ENCODE data around the gene SPATA31D4.
"Not testable (repeated sequence)": the region's sequence is repeated elsewhere in the genome, so short reads cannot be mapped to it uniquely, and the experiment has no call there.

SPATA31D4 gene

DNA sequence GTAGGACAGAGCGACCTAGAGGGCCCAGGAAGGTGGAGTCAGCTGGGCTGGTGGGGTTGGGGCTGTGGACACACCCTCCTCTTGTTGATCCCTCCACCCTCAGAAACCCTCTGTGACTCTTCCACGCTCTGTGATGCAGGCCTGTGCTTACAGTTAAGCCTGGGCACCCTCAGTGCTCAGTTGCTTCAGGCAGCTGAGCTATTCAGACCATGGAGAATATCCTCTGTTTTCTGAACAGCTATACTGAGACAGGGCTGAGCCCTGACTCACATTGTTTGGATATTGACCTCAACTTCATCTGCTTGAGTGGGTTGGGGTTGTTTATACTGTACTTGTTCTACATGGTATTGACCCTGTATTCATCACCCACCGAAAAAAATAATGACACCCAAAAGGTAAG is at the start of gene SPATA31D4:
Gene SPATA31D4 (plus strand): TSS at position 124 of the 400 bp plus-strand sequence. CDS start 86 bp downstream, at position 210.
- H3K27ac ChIP-seq, H3K4me3 ChIP-seq: not testable (repeated sequence)

GRCh38 chr9:81878530-81878929 is 49.7 kb upstream of the SPATA31D4 start:
- no peak overlapping the region for H3K27ac ChIP-seq

GRCh38 chr9:81879501-81879916 is 48.7 kb upstream of the SPATA31D4 start:
- Histone ChIP-seq H3K27ac (no peak overlapping the region), H3K4me3 (no peak overlapping the region)

More at GRCh38 chr9:81878530-81878929, 49.7 kb upstream of the SPATA31D4 start:
- no peak overlapping the region for H3K4me3 ChIP-seq

GRCh38 chr9:81885602-81886001 is 42.6 kb upstream of the SPATA31D4 start:
- no peak overlapping the region for H3K27ac ChIP-seq
- no peak overlapping the region for H3K4me3 ChIP-seq

GRCh38 chr9:81886665-81887064 is 41.6 kb upstream of the SPATA31D4 start:
- Histone ChIP-seq H3K27ac (no peak overlapping the region), H3K4me3 (no peak overlapping the region)

DNA sequence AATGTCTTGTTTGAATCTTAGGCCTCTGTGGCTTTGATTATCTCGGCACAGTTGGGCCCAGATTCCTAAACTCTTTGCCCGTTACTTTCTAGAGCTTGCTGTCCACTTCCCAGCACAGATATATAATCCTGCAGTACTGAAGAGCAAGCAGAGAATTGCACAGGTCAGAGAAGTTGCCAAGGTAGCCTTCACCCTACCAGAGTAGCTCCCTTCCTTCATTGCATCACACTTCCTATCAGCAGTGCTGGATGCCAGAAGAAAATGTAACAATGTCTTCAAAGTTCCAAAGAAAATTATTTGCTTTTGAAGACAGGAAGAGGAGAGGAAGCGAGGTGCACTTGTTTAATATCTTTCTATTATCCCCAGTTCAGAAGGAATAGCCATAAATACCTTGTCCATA is 38.1 kb upstream of the SPATA31D4 start:
- Histone ChIP-seq H3K4me3 (no peak overlapping the region), H3K27ac (no peak overlapping the region)

- no peak overlapping the region for H3K27ac ChIP-seq
- no peak overlapping the region for H3K4me3 ChIP-seq
Observed at GRCh38 chr9:81892440-81892839, 35.8 kb upstream of the SPATA31D4 start.

GRCh38 chr9:81893929-81894328 is 34.3 kb upstream of the SPATA31D4 start:
- Histone ChIP-seq H3K27ac (no peak overlapping the region), H3K4me3 (no peak overlapping the region)

DNA sequence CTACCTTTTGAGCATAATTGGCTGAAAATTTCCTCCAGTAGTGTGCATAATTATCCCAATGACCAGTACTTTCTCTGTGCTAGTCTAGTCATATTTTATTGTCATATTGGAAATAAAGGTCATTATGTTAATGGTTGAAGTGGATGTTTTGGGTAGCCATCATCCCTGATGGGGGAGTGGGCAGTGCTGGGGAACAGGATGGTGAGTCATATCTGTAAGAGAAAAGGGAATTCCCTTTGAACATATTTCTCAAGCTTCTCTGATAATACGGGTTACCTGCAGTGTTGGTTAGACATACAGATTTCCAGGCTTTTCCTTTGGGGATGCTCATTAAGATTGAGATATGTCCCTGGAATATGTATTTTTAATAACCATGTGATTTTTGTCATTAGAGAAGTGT is 33.3 kb upstream of the SPATA31D4 start:
- Histone ChIP-seq H3K4me3 (no peak overlapping the region), H3K27ac (no peak overlapping the region)

DNA sequence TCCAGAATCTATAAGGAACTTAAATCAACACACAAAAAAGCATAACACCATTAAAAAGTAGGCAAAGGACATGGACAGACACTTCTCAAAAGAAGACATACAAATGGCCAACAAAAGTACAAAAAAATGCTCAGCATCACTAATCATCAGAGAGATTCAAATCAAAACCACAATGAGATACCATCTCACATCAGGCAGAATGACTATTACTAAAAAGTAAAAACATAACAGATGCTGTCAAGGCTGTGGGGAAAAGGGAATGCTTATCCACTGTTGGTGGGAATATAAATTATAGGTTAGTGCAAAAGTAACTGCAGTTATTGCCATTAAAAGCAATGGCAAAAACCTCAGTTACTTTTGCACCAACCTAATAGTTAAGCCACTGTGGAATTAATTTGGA is 32.2 kb upstream of the SPATA31D4 start:
- H3K27ac ChIP-seq, result no peak overlapping the region
- H3K4me3 ChIP-seq, result no peak overlapping the region

GRCh38 chr9:81898851-81899250 is 29.4 kb upstream of the SPATA31D4 start:
- Histone ChIP-seq H3K4me3 (no peak overlapping the region), H3K27ac (no peak overlapping the region)

GRCh38 chr9:81902196-81902595 is 26.0 kb upstream of the SPATA31D4 start:
- H3K27ac ChIP-seq, result no peak overlapping the region
- H3K4me3 ChIP-seq, result no peak overlapping the region

DNA sequence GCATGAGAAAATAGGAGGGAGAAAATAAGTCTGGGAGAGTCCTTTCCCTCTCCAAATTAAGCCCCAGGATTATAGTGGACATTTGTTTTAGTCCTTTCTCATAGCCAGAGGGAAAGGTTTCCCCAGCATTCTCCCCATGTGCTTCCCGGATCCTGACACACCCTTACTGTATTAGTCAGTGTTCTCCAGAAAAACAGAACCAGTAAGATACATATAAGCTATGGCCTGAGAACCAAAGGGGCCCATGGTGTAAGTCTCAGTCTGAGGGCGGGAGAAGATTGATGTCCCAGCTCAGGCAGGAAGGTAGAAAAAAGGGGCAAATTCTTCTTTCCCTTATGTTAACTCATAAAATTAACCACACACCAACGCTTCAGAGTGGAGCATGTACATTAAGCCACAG is 25.6 kb upstream of the SPATA31D4 start:
- H3K27ac ChIP-seq, result no peak overlapping the region
- H3K4me3 ChIP-seq, result no peak overlapping the region

DNA sequence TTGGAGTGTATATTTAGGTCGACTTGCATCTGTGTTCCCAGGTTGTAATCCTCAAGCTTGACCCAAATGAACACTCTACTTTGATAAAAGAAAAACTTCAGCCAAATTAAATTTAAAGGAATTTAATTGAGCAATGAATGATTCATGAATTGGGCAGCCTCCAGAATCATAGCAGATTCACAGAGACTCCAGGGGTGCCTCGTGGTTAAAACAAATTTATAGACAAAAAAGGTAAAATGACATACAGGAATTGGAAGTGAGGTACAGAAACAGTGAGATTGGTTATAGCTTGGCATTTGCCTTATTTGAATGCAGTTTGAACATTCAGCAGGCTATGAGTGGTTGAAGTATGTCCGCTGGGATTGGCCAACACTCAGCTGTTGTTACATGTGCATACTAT is 21.6 kb upstream of the SPATA31D4 start:
- Histone ChIP-seq H3K4me3 (no peak overlapping the region), H3K27ac (no peak overlapping the region)

DNA sequence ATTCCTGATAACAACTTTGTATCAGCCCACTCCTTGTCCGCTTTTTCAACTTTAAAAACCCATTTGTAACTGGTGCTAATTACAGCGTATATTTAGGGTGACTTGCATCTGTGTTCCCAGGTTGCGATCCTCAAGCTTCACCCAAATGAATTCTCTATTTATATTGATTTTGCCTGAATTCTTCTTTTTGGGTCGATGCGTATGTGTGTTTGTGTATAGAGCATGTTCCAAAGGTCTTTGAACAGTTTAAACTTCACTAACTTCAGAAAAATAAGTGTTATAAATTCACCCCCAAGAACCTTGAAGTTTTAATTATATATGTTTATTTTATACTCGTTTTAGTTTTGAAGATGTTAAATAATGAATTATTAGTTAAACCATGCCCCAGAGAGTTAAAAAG is 16.1 kb upstream of the SPATA31D4 start:
- Histone ChIP-seq H3K4me3 (no peak overlapping the region), H3K27ac (no peak overlapping the region)

- H3K27ac ChIP-seq, result no peak overlapping the region
- H3K4me3 ChIP-seq, result no peak overlapping the region
Observed at GRCh38 chr9:81915801-81916505, 12.3 kb upstream of the SPATA31D4 start.

DNA sequence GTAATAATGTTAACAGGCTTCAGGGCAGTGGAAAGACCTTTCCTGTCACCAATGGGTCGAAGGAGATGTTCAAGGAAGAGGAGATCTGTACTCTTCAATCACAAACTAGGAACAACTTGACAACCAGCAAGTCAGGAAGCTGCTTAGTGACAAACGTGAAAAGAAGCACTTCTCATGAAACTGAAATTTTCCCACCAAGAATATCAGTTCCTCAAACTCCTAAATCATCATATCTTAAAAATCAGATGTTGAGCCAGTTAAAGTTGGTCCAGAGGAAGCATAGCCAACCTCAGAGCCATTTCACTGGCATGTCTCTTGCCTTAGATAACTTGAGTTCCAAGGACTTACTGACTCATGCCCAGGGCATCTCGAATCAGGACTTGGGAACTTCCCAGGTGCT is 9.7 kb upstream of the SPATA31D4 start:
- not testable (repeated sequence) for H3K27ac ChIP-seq, H3K4me3 ChIP-seq

DNA sequence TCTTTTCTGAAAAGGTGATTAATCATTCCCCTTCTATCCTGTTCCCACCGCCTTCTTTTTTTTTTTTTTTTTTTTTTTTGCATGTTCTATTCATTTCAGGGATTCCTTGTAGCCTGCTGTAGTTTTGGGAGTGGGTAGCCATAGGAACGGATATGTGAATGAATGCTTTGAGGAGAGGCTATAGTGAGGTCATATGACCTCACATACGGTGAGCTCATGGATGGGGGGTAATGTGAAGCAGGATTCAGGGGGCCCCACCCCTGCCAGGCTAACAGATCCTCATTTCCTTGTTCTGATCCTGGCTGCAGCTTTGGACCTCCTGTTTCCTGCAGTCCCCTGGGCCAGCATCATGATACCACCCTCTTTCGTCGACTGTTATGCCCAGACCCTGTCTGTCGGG is 1.9 kb downstream of the SPATA31D4 start:
- H3K4me3 ChIP-seq, H3K27ac ChIP-seq: not testable (repeated sequence)

DNA sequence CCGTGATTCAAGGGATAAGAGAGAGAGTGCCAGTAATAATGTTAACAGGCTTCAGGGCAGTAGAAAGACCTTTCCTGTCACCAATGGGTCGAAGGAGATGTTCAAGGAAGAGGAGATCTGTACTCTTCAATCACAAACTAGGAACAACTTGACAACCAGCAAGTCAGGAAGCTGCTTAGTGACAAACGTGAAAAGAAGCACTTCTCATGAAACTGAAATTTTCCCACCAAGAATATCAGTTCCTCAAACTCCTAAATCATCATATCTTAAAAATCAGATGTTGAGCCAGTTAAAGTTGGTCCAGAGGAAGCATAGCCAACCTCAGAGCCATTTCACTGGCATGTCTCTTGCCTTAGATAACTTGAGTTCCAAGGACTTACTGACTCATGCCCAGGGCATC is 5.3 kb downstream of the SPATA31D4 start:
- H3K4me3 ChIP-seq, result not testable (repeated sequence)

GRCh38 chr9:81943393-81943792 is 15.2 kb downstream of the SPATA31D4 start, which contains the start of gene SPATA31D3:
Gene SPATA31D3, plus strand, starts transcription at chr9:81943500. Its CDS starts 86 bp downstream, at chr9:81943586.
- H3K27ac ChIP-seq, H3K4me3 ChIP-seq: not testable (repeated sequence)

More for the DNA sequence above, 5.3 kb downstream of the SPATA31D4 start:
- H3K27ac ChIP-seq, result not testable (repeated sequence)

DNA sequence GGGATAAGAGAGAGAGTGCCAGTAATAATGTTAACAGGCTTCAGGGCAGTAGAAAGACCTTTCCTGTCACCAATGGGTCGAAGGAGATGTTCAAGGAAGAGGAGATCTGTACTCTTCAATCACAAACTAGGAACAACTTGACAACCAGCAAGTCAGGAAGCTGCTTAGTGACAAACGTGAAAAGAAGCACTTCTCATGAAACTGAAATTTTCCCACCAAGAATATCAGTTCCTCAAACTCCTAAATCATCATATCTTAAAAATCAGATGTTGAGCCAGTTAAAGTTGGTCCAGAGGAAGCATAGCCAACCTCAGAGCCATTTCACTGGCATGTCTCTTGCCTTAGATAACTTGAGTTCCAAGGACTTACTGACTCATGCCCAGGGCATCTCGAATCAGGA is 20.4 kb downstream of the SPATA31D4 start:
- H3K4me3 ChIP-seq, H3K27ac ChIP-seq: not testable (repeated sequence)

- Histone ChIP-seq H3K4me3 (no peak overlapping the region), H3K27ac (no peak overlapping the region)
Observed at GRCh38 chr9:81953096-81953495, 24.9 kb downstream of the SPATA31D4 start.
